Stimulated activated CD8-positive, alpha-beta memory T cell treated with anti-CD3 and anti-CD28 coated beads, Interleukin-4, amount 100 ng/mL, for 4 hours (primary cell): ENCODE results near the gene SMURF1.

Source experiments
- DNase-seq, 2 donors: peaks; one replicate each; pipeline ENCODE4 v3.0.0-alpha.2; 2020; ENCODE audit warnings: low read depth in 2 of 2, low spot score in 1 of 2

SMURF1 gene

GRCh38 chr7:99098286-99098823 lies 45.6 kb downstream of the SMURF1 start:
- no peak for DNase-seq

- no peak for DNase-seq
Observed at GRCh38 chr7:99097730-99098129, 46.2 kb downstream of the SMURF1 start.

- no peak for DNase-seq
Observed at GRCh38 chr7:99096124-99096887, 47.6 kb downstream of the SMURF1 start.

GRCh38 chr7:99095698-99096097 lies 48.2 kb downstream of the SMURF1 start:
- DNase-seq: no peak

- no peak for DNase-seq
Observed at GRCh38 chr7:99094401-99094800, 49.5 kb downstream of the SMURF1 start.

- no peak for DNase-seq
Observed at GRCh38 chr7:99092064-99092720, 51.7 kb downstream of the SMURF1 start.

GRCh38 chr7:99090771-99091542 lies 53.0 kb downstream of the SMURF1 start:
- no peak for DNase-seq

GRCh38 chr7:99089914-99090629 lies 53.8 kb downstream of the SMURF1 start:
- DNase-seq: no peak

- DNase-seq: no peak
Observed at GRCh38 chr7:99086944-99087343, 57.0 kb downstream of the SMURF1 start.

GRCh38 chr7:99086532-99086931 lies 57.4 kb downstream of the SMURF1 start:
- no peak for DNase-seq

- no peak for DNase-seq
Observed at GRCh38 chr7:99083733-99084132, 60.2 kb downstream of the SMURF1 start.

GRCh38 chr7:99083068-99083651 lies 60.7 kb downstream of the SMURF1 start:
- DNase-seq: no peak

GRCh38 chr7:99080679-99081078 lies 63.2 kb downstream of the SMURF1 start:
- DNase-seq: no peak

- DNase-seq: no peak
Observed at GRCh38 chr7:99079104-99079503, 64.8 kb downstream of the SMURF1 start.

GRCh38 chr7:99078416-99078815 lies 65.5 kb downstream of the SMURF1 start:
- no peak for DNase-seq

- no peak for DNase-seq
Observed at GRCh38 chr7:99076615-99077014, 67.3 kb downstream of the SMURF1 start.

- no peak for DNase-seq
Observed at GRCh38 chr7:99073839-99074446, 70.0 kb downstream of the SMURF1 start.

GRCh38 chr7:99072126-99072525 lies 71.8 kb downstream of the SMURF1 start:
- DNase-seq: no peak

GRCh38 chr7:99070361-99070760 lies 73.5 kb downstream of the SMURF1 start:
- no peak for DNase-seq
